DMS 273 (cell line): ENCODE measurements around the gene PP2D1.
"Not testable (repeated sequence)": the region's sequence is repeated elsewhere in the genome, so short reads cannot be mapped to it uniquely, and the experiment has no call there.

ENCODE experiments used
- DNase-seq: peaks from one replicate; lab custom pipeline; 2025; ENCODE audit not compliant: unreplicated experiment; lab: John Stamatoyannopoulos, UW

PP2D1 gene

DNA sequence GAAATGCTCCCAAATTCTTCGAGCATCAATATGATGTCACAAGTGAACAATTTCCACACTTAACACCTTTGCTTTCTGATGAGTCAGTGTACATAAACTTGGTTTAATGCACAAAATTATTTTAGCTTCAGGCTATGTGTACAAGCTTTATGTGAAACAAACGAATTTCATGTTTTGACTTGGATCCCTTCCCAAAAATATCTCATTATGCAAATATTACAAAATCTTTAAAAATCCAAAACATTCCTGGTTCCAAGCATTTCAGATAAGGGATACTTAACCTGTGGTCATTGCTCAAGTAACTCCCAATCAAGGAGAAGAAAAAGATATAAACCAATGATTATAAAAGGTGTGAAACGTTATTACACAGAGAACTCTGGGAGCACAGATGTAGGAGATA lies 40.0 kb downstream of the PP2D1 start:
- DNase-seq, result no peak

DNA sequence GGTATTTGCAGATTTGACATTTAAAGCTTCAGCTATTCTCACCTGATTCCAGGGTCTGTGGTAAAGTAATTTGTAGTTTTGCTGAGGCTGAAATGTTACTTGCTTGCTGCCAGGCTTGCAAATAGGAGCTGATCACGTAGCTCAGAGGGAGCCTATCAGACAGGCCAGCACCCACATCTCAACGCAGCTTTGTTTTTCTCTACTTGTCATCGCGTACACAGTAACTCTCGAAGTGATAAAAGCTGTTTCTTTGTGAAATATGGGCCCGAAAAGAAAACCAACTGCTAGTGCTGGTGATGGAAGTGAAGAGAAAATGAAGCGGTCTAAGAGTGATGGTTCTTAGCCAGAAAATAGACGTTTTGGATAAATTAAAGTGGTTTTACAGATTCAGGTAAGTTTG lies 41.7 kb downstream of the PP2D1 start:
- no peak for DNase-seq

DNA sequence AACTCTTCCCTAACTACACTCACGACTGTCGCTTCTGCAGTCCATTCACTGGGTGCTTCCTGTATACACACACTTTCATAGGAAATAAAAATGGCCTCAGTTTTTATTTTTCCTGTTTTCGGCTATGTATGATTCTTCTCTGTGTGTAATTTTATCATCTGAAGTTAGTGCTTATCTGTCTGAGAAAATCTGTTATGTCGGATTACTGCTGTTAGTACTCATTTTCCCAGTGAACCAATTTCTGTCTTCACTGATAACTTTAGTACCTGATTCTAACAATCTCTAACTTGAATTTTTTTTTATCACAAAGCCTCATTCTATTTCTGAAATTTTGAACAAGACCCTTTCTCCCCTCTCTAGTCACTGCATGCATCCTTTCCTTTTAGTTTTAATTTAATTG lies 44.3 kb downstream of the PP2D1 start:
- DNase-seq, result no peak

DNA sequence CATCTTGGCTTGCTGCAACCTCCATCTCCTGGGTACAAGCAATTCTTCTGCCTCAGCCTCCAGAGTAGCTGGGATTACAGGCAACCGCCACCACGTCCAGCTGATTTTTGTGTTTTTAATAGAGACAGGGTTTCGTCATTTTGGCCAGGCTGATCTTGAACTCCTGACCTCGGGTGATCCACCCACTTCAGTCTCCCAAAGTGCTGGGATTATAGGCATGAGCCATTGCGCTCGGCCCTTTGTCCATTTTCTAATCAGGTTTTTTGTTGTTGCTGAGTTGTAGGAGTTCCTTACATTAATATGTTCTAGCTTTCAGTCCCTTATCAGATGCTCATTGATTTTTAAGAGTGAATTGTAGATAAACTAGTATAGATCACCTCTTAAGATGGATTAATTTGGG lies 44.9 kb downstream of the PP2D1 start:
- DNase-seq, result no peak

DNA sequence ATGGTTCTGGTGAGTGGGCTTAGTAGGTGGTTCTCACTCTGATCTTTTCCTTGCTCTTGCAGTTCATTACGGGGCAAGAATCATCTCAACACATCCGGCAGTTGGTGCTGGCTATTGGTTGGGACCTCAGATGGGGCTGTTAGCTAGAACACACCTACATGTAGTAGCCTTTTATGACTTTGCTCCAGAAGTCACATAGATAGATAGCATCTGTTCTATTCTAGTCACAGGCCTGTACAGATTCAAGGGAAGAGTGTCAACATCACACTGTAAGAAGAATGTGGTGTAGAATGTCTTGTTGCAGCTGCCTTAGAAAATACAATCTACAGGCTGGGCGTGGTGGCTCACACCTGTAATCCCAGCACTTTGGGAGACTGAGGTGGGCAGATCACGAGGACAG lies 50.1 kb downstream of the PP2D1 start:
- DNase-seq, result no peak

DNA sequence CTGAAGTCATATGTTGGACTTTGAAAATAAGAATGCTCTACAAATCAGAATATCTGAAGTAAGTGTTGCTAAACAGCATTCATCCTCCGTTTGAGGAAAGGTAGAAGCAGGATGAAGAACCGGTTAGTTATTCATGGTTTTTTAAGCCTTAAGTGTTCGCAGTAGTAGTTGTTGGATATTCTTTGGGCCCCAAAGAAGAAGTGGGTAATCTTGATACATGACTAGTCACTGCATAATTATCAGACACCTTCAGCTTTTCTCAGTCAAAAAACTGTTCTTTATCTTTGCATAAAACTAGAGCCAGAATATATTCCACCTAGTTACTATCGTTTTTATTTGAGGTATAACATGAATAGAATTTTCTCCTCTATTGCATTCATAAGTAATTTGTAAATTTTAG lies 51.4 kb downstream of the PP2D1 start:
- no peak for DNase-seq

DNA sequence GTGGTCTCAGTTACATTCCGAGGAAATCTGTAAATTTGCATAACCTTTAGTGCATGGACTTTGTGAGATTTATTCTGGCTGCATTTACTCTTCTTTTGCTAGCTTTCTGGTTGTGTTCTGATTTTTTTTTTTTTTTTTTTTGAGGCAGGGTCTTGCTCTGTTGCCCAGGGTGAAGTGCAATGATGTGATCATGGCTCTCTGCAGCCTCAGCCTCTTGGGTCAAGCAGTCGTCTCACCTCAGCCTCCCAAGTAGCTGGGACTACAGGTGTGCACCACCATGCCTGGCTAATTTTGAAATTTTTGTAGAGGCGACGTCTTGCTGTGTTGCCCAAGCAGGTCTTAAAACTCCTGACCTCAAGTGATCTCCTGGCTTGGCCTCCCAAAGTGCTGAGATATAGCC lies 52.6 kb downstream of the PP2D1 start:
- DNase-seq, result no peak

DNA sequence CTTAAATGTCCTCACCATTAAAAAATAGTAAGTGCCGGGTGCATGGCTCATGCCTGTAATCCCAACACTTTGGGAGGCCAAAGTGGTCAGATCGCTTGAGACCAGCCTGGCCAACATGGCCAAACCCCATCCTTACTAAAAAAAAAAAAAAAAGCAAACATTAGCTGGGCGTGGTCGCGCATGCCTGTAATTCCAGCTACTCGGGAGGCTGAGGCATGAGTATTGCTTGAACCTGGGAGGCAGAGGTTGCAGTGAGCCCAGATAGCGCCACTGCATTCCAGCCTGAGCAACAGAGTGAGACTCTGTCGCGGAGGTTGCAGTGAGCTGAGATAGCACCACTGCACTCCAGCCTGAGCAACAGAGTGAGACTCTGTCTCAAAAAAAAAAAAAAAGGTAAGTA lies 54.7 kb downstream of the PP2D1 start:
- not testable (repeated sequence) for DNase-seq

DNA sequence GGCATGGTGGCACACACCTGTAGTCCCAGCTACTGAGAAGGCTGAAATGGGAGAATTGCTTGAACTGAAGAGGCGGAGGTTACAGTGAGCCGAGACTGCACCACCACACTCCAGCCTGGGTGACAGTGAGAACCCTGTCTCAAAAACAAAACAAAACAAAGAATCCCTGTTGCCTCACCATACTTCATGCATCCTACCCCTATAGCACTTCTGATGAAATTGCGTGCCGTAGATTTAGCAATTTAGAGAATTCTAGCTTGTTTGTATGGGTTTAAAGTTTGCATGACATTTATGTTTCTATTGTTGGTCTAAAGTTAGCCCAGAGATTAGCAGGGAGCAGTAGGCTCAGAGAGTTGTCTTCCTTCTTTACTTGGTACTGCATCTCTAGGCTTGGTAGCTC lies 57.4 kb downstream of the PP2D1 start:
- no peak for DNase-seq

DNA sequence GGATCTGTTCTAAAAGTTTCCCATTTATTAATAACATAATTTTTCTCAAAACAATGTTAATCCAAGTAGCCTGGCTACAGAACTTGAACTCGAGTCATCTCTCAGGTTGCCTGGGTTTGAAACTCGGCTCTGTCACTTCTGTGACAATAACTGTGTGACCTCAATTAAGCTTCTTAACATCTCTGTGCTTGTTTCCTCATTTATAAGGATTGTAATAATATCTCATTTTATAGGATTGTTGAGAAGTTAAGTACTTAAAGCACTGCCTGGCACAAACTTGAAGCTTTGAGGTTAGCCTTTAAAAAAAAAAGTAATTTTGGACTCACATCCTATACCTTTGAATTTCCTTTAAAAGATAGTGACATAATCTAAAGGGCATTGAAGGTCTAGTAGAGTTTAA lies 61.7 kb downstream of the PP2D1 start:
- no peak for DNase-seq

DNA sequence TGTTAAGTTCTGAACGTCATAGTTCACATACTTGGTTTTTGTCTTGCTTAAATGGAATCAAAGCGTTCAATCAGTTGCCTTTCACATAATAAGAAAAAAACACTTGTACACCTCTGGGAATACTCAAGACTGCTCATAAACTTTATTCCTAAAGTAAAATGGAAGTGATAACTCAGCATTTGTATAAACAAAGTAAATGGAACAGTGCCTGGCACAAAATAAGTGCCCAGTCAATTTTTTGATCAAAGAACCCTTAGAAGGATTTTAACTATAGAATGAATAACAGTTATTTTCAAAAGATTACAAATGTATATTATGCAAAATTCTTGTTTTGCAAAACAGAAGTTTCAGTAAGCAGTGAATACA lies 63.9 kb downstream of the PP2D1 start:
- no peak for DNase-seq

DNA sequence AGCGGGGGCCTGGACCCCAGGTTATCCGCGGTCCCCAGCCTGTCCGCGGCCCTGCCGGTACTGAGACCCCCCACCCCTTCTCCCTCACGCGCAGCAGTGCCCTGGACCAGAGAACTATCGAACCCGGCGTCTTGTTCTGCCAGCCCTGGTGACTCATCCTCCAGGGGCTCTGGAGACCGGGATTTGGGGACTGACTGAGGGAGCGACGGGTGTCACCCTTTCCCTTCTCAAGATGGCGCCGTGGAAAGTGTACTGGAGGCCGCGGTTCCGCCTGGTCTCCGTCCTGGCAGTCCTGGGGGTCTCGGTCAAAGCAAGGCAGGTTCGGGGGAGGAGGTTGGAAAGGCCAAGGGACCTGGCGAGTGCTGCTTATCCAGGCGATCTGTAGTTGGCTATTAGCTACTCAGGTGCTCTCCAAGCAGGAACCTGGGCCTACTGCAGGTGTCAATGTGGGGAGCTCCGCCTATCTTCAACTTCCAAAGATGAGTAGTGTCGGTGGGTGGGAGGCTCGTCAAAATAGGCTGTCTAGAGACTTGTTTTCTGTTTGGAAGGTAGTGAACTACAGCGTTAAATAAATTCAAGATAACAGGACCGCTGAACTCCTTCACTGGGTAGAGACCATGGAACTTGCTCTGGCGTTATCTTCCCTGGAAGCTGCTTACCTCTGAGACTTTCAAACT lies 64.4 kb downstream of the PP2D1 start:
- peak; percentile 51 for DNase-seq

DNA sequence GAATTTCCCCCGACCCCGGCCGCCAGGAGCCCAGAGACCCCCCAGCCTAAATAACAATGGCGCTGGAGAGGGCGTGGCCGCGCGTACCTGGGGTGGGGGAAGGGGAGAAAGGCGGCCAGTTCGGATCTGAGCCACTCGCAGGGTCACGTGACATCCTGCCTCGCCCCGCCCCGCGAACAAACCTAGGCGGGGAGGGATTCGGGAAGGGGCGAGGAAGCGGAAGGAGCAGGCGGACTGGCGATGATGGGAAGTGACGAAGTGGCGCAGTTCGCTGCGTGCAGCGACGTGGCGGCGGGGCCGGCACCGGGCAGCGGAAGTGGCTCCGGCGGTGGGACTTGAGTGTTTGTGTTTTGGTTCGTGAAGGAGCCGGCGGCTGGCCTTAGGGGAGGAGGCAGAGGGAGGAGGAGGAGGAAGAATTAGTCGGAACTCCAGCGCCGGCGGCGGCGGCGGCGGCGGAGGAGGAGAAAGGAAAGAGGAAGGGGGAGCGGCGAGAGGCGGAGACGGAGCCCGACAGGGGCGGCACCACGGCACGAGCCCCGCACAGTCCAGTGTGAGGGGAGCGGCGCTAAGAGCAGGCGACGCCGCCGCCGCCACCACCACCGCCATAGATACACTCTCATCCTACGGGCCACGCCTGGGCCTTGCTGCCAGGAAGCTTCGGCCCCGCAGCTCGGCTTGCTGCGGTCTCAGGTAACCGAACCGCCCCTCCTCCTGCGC lies 65.1 kb downstream of the PP2D1 start, which contains the start of gene RAB5A:
Gene RAB5A, plus strand, starts transcription at position 266 of the 717 bp plus-strand sequence. CDS start 3,802 bp downstream, outside the sequence.
- DNase-seq, result peak; percentile 97

DNA sequence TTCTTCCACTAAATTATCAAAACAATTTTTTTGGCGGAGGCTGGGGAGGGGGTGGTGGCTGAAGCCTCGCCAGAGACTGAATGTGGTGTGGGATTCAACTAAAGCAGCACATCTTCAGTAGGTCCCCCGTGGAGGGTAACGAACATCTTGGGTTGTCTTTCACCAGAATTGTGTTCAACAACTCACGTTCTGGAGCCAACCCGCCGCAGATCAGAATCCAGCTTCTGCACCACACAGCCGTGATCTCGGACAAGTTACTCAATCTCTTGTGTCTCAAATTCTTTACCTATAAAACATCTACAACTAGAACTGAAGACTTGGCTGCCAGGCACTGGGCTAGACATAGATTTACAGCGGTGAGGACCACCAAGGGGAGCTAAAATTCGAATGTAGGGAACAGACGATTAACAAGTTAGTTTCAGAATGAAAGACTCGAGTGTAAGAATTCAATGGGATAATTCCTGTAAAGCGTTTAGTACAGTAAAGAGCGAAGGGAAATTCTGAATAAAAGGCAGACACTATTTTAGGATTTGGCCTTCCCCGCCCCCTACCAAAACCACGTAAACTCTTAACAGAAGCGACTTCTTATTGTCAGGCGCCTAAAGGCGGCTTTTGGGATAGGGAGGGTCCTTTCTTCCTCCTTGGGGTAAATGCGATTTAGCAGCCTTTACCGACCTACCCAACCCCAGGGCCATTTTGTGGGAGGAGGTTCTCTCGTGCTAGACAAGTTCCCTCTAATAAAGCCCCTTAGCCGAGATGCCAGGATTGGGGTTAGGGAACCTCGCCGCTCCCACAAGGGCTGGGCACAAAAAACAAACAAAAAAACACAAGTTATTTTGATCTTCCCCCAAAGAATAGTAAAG lies 65.9 kb downstream of the PP2D1 start:
- no peak for DNase-seq

DNA sequence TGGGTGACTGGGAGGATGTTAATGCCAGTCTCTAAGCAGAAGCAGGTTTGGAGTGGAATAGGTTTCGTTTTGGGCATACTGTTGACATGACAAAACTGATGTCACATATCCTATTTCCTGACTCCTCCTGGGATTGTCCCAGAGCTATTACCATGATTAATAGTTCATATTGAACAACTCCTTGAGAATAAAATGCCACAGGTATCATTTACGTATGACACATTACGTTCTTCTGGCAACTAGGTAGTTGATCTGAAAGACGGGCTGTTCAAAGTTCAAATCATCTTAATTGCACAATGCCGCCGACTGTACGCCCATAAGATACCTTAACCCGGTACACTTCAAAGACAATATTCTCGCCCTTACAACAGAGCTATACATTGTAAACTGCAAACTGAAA lies 66.5 kb downstream of the PP2D1 start:
- DNase-seq, result no peak

DNA sequence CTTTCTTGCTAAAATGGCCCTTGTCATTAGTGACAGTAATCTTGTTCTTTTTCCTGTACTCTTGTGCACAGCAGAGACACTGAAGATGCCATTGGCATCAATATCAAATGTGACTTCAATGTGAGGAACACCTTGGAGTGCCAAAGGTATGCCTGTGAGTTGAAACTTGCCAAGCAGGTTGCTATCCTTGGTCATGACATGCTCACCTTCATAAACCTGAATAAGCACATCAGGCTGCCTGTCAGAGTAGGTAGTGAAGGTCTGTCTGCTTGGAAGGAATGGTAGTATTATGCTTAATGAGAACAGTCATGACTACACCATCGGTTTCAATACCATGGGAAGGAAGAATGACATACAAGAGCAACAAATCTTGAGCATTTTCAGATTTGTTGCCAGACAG lies 71.4 kb downstream of the PP2D1 start:
- no peak for DNase-seq

DNA sequence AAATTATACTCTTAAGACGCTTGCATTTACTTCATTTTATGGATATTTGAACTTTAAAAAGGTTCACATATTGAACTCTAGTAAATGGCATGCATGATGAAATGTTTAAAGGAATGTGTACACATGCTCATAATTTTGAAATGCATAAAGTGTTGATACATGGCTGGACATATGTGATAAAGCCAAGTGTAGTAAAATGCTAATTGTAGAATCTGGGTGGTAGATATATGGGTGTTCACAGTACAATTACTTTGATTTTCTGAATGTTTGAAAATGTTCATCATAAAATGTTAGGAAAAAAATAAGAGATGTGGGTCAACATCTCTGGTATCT lies 73.8 kb downstream of the PP2D1 start:
- no peak for DNase-seq

DNA sequence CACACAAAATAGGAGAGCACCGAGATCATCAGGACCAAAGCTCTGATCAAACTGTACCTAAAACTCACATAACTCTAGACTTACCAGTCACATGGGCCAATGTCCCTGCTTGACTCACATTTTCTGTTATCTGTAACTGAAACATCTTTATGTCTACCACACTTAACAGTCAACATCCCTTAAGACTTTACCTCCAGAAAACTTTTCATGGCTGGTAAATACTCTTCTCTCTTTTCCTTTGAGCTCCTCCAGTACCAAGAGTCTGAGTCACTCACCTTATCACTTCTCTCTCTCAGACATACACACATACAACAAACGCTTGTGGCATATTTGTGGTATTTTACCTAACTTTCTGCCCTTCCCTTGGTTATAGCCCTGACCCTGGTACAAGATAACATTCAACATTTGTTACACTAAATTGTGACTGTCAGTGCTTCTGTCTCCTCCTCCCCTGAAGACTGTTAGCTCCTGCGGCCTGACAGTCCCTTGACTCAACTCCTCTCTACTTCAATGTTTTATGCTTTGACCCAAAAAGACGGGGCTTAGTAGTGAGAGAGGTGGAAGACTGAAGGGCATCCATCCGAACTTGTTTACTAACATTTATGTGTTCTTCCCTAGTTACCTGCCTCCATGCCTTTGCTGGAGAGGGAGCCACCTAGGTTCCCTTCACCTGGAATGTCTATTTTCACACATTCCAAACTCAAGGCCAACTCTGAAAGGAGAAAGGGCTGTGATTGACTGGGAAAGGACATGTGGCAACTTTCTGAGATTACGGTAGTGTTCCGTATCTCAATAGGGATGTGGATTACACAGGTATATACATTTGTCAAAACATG lies 74.4 kb downstream of the PP2D1 start:
- DNase-seq, result no peak
